ENCODE measurements around the gene CNKSR1.

GRCh38 chr1:26166719-26167281, 10.5 kb upstream of the CNKSR1 start:
- TF ChIP-seq POLR2AphosphoS5 (IDR thresholded peaks at IDR 0.05; ENCODE audit: low read depth, low read length) (no peak), TAF1 (IDR thresholded peaks at IDR 0.05; ENCODE audit: borderline replicate concordance, low read depth, low read length) (no peak), POLR2A (IDR thresholded peaks at IDR 0.05; ENCODE audit: low read depth, low read length) (no peak)

Data from GM12892 (cell line).